Brain microvascular endothelial cell (primary cell): ENCODE results near the gene FGF9.

ENCODE experiments used
- DNase-seq: peaks from one replicate; pipeline ENCODE4 v3.0.0-alpha.2; 2020
- H3K27ac ChIP-seq: fragments of 250-450 bp; sonication (Bioruptor Pico); 2 replicates; pipeline ENCODE4 v1.5.1; 2020; ENCODE audit warnings: mild to moderate bottlenecking, moderate library complexity
- H3K27me3 ChIP-seq: fragments of 250-450 bp; sonication (Bioruptor Pico); replicated peaks from 2 replicates; pipeline ENCODE4 v1.5.1; 2020; ENCODE audit warnings: mild to moderate bottlenecking
- H3K36me3 ChIP-seq: fragments of 250-450 bp; sonication (Bioruptor Pico); replicated peaks from 2 replicates; pipeline ENCODE4 v1.5.1; 2020; ENCODE audit warnings: mild to moderate bottlenecking
- H3K4me3 ChIP-seq: 2 replicates; pipeline ENCODE4 v1.5.1; 2011; ENCODE audit warnings: low read depth, mild to moderate bottlenecking, control low read depth, low read length, moderate library complexity
- CTCF ChIP-seq: IDR thresholded peaks from 2 replicates; pipeline ENCODE4 v1.5.1; 2011; ENCODE audit warnings: low read depth, mild to moderate bottlenecking, moderate library complexity, low read length, control low read depth, inconsistent platforms; ENCODE audit errors: missing control alignments
- in situ Hi-C: cut with HindIII; loops from 2 replicates; pipeline ENCODE4 v1.10.0; 2017; ENCODE audit warnings: low sequenced_read_pairs, low pct_ligation_motif_present

FGF9 gene

GRCh38 chr13:21638319-21639282, 32.3 kb upstream of the FGF9 start:
- in situ Hi-C loops, result no loop called here
- H3K36me3 ChIP-seq, result no peaks in the 10 kb centered on the region
- DNase-seq, result no peak

GRCh38 chr13:21639561-21639960, 31.3 kb upstream of the FGF9 start:
- DNase-seq, result no peak
- no peak for TF ChIP-seq CTCF
- no peaks in the 10 kb centered on the region for H3K27me3 ChIP-seq

More at GRCh38 chr13:21638319-21639282, 32.3 kb upstream of the FGF9 start:
- no peak overlapping the region for H3K4me3 ChIP-seq
- H3K27me3 ChIP-seq, result no peaks in the 10 kb centered on the region
- H3K27ac ChIP-seq, result no peak overlapping the region
- peak; percentile 59 for TF ChIP-seq CTCF

GRCh38 chr13:21641629-21642028, 29.2 kb upstream of the FGF9 start:
- DNase-seq, result no peak
- no peak for TF ChIP-seq CTCF
- Histone ChIP-seq H3K27ac (no peak overlapping the region), H3K36me3 (no peaks in the 10 kb centered on the region), H3K27me3 (no peaks in the 10 kb centered on the region), H3K4me3 (no peak overlapping the region)
- in situ Hi-C loops, result no loop called here

More at GRCh38 chr13:21639561-21639960, 31.3 kb upstream of the FGF9 start:
- Histone ChIP-seq H3K4me3 (no peak overlapping the region), H3K27ac (no peak overlapping the region), H3K36me3 (no peaks in the 10 kb centered on the region)
- in situ Hi-C loops, result no loop called here

GRCh38 chr13:21657538-21657937, 13.3 kb upstream of the FGF9 start:
- no peak overlapping the region for H3K27ac ChIP-seq
- in situ Hi-C loops, result no loop called here
- DNase-seq, result peak; percentile 80
- no peak overlapping the region for H3K4me3 ChIP-seq
- TF ChIP-seq CTCF, result no peak
- H3K27me3 ChIP-seq, result no peaks in the 10 kb centered on the region
- no peaks in the 10 kb centered on the region for H3K36me3 ChIP-seq

- Histone ChIP-seq H3K36me3 (no peaks in the 10 kb centered on the region), H3K27ac (no peak overlapping the region), H3K27me3 (no peaks in the 10 kb centered on the region), H3K4me3 (no peak overlapping the region)
- in situ Hi-C loops, result no loop called here
- DNase-seq, result no peak
- no peak for TF ChIP-seq CTCF
These were observed 11.8 kb upstream of the FGF9 start for GRCh38 chr13:21659087-21659486.
